K562 (cell line): ENCODE results near the gene ANO10. TPM values are rescaled to one million over a fixed set of nuclear protein-coding genes. Genes with fewer than 3 reads are reported as not detected.

Source experiments
- ELF4 ChIP-seq: fragments of 450-650 bp; formaldehyde crosslinking; IDR thresholded peaks from 2 replicates; pipeline ENCODE4 v1.4.0; 2022; ENCODE audit warnings: missing genetic modification characterization
- JUND ChIP-seq, 2 experiments: IDR thresholded peaks; 2 replicates in 1 of 2; 3 replicates in 1 of 2; pipeline ENCODE4 v1.6.1; 2011; ENCODE audit warnings: borderline replicate concordance in 2 of 2, low read depth in 2 of 2, low read length in 2 of 2, improper control_type of control experiment in 1 of 2, missing biosample characterization in 1 of 2, missing genetic modification characterization in 1 of 2, missing genetic modification reagents in 1 of 2
- THRB ChIP-seq: fragments of 450-650 bp; formaldehyde crosslinking; conservative IDR thresholded peaks from 2 replicates; pipeline ENCODE4 v1.4.0; 2022; ENCODE audit warnings: mild to moderate bottlenecking, missing genetic modification characterization
- TOE1 ChIP-seq, 2 experiments: fragments of 450-650 bp in 1 of 2; sonication (generic) in 1 of 2; formaldehyde crosslinking in 1 of 2; IDR thresholded peaks; 2 replicates each; pipeline versions ENCODE4 v1.7.1 to v1.8.0; 2016 to 2022; ENCODE audit warnings: borderline replicate concordance in 2 of 2, mild to moderate bottlenecking in 2 of 2, antibody characterized with exemption in 1 of 2, inconsistent platforms in 1 of 2, low read depth in 1 of 2, missing genetic modification reagents in 1 of 2, moderate library complexity in 1 of 2
- TRIM24 ChIP-seq, 2 experiments: fragments of 450-650 bp; IDR thresholded peaks; 2 replicates each; pipeline ENCODE4 v1.6.1; 2016
- ZBTB17 ChIP-seq: fragments of 450-650 bp; formaldehyde crosslinking; IDR thresholded peaks from 2 replicates; pipeline ENCODE4 v1.4.0; 2020; ENCODE audit warnings: mild to moderate bottlenecking
- ZNF318 ChIP-seq, 2 experiments: fragments of 450-650 bp; IDR thresholded peaks; 2 replicates each; pipeline ENCODE4 v1.6.1; 2016; ENCODE audit warnings: mild to moderate bottlenecking in 2 of 2, borderline replicate concordance in 1 of 2, low read depth in 1 of 2, moderate library complexity in 1 of 2
- ZNF79 ChIP-seq: fragments of 250-450 bp; sonication (Bioruptor Pico); IDR thresholded peaks from 2 replicates; pipeline ENCODE4 v1.4.0; 2020; ENCODE audit warnings: low read depth, mild to moderate bottlenecking, moderate library complexity
- polyA plus RNA-seq, 8 experiments: library from polyadenylated mRNA; depleted of rRNA in 4 of 8; stranded (reverse) in 5 of 8; unstranded in 3 of 8; fragments of >200 nt; fragmentation: Nextera tagmentation in 2 of 8; fragmentation: Illumina TruSeq in 1 of 8; extraction: Ambion mirVana in 2 of 8; extraction: Trizol in 1 of 8; gene quantifications; 2 replicates each; pipeline versions ENCODE4 v1.2.1 to v1.2.3, GENCODE V29; 2011 to 2014; ENCODE audit warnings: inconsistent platforms in 1 of 8, missing spikeins in 1 of 8
- total RNA-seq, 7 experiments: library from RNA; depleted of rRNA in 6 of 7; stranded (reverse); fragments of >200 nt in 6 of 7; fragmentation: Illumina TruSeq in 2 of 7; extraction: Trizol in 2 of 7; gene quantifications; 2 replicates each; pipeline versions ENCODE4 v1.2.1 to v1.2.3, GENCODE V29; 2011 to 2021; ENCODE audit warnings: low replicate concordance in 1 of 7
- TF ChIP-seq, protein P1 (sequence below): sonication (generic); formaldehyde crosslinking; IDR thresholded peaks from 2 replicates; pipeline ENCODE4 v1.8.1; 2022; ENCODE audit warnings: missing genetic modification reagents
- TF ChIP-seq, protein P2 (sequence below), 2 experiments: fragments of 450-650 bp; IDR thresholded peaks; 2 replicates each; pipeline ENCODE4 v1.6.1; 2016

Gene ANO10
- total and polyA plus RNA-seq, 9 of the 15 experiments (the other 6 are each of a cell fraction or from before 2014, with no cell fraction given) = 6.4 to 46.0 (median 32.3) TPM

DNA sequence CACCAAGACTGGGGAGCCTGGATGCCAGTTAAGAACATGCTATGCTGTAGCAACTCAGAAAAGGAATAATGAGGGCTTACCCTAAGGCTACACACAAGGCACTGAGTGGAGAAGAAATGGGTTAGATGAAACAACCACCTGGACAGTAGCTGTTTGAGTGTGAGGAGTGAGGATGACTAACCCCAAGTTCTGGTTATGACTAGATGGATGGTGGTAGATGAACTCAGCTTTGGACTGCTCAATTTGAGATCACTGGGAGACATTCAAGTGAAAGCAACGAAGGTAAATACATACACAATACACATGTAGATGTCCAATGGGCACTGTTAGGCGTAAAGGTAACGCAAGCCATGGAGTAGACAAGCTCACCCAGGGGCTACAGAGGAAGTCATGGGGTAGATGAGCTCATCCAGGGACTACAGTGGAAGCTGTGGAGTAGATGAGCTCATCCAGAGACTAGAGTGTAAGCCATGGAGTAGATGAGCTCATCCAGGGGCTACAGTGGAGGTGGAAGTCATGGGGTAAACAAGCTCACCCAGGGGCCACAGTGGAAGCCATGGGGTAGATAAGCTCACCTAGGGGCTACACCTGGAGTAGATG, 98.3 kb downstream of the ANO10 start (continued):
- TF ChIP-seq, protein P1, sequence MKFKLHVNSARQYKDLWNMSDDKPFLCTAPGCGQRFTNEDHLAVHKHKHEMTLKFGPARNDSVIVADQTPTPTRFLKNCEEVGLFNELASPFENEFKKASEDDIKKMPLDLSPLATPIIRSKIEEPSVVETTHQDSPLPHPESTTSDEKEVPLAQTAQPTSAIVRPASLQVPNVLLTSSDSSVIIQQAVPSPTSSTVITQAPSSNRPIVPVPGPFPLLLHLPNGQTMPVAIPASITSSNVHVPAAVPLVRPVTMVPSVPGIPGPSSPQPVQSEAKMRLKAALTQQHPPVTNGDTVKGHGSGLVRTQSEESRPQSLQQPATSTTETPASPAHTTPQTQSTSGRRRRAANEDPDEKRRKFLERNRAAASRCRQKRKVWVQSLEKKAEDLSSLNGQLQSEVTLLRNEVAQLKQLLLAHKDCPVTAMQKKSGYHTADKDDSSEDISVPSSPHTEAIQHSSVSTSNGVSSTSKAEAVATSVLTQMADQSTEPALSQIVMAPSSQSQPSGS (CRISPR knock-in tag) = peak; percentile 78; the same call in 1 of the 2 replicates
- no peak for TF ChIP-seq ZNF79 (CRISPR knock-in tag)
- peak in 1 of 2 experiments; percentile 75; a peak in 1 of 4 replicates for TF ChIP-seq ZNF318 (IDR thresholded peaks at IDR 0.05; ENCODE audit: borderline replicate concordance in 1 of 2, low read depth in 1 of 2)
- TF ChIP-seq TRIM24 (IDR thresholded peaks at IDR 0.05) = peak in 1 of 2 experiments; percentile 50; a peak in 1 of 4 replicates
- TF ChIP-seq, protein P2, sequence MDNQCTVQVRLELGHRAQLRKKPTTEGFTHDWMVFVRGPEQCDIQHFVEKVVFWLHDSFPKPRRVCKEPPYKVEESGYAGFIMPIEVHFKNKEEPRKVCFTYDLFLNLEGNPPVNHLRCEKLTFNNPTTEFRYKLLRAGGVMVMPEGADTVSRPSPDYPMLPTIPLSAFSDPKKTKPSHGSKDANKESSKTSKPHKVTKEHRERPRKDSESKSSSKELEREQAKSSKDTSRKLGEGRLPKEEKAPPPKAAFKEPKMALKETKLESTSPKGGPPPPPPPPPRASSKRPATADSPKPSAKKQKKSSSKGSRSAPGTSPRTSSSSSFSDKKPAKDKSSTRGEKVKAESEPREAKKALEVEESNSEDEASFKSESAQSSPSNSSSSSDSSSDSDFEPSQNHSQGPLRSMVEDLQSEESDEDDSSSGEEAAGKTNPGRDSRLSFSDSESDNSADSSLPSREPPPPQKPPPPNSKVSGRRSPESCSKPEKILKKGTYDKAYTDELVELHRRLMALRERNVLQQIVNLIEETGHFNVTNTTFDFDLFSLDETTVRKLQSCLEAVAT (IDR thresholded peaks at IDR 0.05) = peak in 1 of 2 experiments; percentile 55; a peak in 1 of 4 replicates
- 0 out of 2 replicates have a peak, but pooled peaks have one; percentile 34 for TF ChIP-seq ZBTB17 (CRISPR knock-in tag)
- 0 out of 2 replicates have a peak, but pooled peaks have one; percentile 46 for TF ChIP-seq THRB (CRISPR knock-in tag)
- peak; percentile 90 for TF ChIP-seq JUND (IDR thresholded peaks at IDR 0.05; ENCODE audit: borderline replicate concordance, low read depth, low read length)
- TF ChIP-seq JUND (tag; IDR thresholded peaks at IDR 0.05; ENCODE audit: borderline replicate concordance, low read depth, low read length) = peak; percentile 82
- 0 out of 2 replicates have a peak, but pooled peaks have one; percentile 30 for TF ChIP-seq ELF4 (CRISPR knock-in tag)
- TF ChIP-seq TOE1 (IDR thresholded peaks at IDR 0.05; ENCODE audit: borderline replicate concordance) = peak; percentile 37; the same call in 1 of the 2 replicates
- no peak for TF ChIP-seq TOE1 (CRISPR knock-in tag; IDR thresholded peaks at IDR 0.05; ENCODE audit: borderline replicate concordance, low read depth)
